NCI-H2029 (cell line): ENCODE measurements around the gene ACTL7B.
A peak's percentile ranks its signal among the peaks of the same experiment; 100 is the strongest.
"Not testable (repeated sequence)": the region's sequence is repeated elsewhere in the genome, so short reads cannot be mapped to it uniquely, and the experiment has no call there.

Experiments used
- DNase-seq: peaks from one replicate; lab custom pipeline; 2025; lab: John Stamatoyannopoulos, UW

The ACTL7B gene

GRCh38 chr9:108844391-108844790, 11.4 kb downstream of the ACTL7B start:
- DNase-seq, result no peak

DNA sequence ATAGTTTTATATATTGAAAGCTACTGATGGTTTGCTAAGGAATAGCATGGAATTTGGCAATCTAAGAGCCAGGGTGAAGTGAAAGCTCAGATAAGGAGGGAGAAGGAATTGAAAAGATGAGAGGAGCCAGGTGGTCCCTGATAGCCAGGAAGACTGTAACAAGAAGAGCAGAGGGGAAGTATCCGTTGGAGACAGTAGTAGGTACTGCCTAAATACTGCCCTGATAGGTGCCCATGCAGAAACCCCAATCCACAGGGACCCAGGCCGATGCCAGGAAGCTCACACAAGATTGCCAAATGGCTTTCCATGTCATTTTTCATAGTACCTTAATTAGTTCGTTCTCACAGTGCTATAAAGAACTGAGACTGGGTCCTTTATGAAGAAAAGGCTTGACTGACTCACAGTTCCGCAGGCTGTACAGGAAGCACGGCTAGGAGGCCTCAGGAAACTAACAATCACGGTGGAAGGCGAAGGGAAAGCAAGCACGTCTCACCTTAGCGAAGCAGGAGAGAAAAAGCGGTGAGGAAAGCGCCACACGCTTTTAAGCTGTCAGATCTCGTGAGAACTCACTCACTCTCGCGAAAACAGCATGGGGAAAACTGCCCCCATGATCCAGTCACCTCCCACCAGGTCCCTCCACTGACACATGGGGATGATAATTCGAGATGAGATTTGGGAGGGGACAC, 13.0 kb downstream of the ACTL7B start:
- DNase-seq, result no peak

DNA sequence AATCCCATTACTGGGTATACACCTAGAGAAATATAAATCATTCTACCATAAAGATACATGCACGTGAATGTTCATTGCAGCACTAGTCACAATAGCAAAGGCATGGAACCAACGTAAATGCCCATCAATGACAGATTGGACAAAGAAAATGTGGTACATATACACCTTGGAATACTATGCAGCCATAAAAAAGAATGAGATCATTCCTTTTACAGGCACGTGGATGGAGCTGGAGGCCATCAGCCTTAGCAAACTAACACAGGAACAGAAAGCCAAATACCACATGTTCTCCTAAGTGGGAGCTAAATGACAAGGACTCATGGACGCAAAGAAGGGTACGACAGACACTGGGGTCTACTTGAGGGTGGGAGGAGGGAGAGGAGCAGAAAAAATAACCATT, 16.2 kb downstream of the ACTL7B start:
- not testable (repeated sequence) for DNase-seq

GRCh38 chr9:108838017-108838416, 17.8 kb downstream of the ACTL7B start:
- no peak for DNase-seq

DNA sequence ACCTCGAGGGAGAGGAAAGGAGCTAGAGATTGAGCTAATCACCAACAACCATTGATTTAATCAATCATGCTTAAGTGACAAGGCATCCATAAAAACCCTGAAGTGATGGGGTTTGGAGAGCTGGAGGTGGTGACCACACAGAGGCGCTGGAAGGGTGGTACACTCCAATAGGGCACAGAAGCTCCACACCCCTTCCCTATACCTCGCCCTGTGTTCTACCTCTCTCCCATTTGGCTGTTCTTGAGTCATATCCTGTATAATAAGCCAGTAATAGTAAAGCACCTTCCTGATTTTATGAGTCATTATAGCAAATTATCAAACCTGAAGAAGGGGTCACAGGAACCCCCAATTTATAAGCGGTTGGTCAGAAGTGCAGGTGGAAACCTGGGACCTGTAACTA, 18.3 kb downstream of the ACTL7B start:
- DNase-seq, result no peak

DNA sequence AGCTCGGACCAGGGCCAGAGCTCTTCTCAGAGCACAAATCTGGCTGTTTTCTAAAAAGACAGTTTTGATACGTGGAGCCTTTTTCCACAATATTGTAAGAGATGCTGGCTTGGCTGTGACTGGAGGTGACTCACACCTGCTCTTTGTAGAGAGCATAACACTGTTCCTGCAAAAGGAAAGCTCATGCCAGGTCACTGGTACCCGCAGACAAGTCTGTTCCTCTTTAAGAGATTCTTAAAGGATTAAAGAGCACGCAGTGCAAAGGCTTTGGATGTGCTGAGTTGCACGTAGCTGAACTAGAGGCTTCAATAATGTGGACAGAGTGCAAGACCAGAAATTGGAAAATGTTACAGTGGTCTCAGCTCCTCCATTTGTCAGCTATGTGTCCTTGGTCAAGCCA, 19.0 kb downstream of the ACTL7B start:
- no peak for DNase-seq

GRCh38 chr9:108836319-108836718, 19.5 kb downstream of the ACTL7B start:
- DNase-seq, result no peak

- no peak for DNase-seq
Measured at GRCh38 chr9:108835831-108836230, 20.0 kb downstream of the ACTL7B start.

GRCh38 chr9:108834959-108835665, 20.7 kb downstream of the ACTL7B start:
- DNase-seq, result no peak

GRCh38 chr9:108832179-108832500, 23.6 kb downstream of the ACTL7B start:
- DNase-seq, result no peak

DNA sequence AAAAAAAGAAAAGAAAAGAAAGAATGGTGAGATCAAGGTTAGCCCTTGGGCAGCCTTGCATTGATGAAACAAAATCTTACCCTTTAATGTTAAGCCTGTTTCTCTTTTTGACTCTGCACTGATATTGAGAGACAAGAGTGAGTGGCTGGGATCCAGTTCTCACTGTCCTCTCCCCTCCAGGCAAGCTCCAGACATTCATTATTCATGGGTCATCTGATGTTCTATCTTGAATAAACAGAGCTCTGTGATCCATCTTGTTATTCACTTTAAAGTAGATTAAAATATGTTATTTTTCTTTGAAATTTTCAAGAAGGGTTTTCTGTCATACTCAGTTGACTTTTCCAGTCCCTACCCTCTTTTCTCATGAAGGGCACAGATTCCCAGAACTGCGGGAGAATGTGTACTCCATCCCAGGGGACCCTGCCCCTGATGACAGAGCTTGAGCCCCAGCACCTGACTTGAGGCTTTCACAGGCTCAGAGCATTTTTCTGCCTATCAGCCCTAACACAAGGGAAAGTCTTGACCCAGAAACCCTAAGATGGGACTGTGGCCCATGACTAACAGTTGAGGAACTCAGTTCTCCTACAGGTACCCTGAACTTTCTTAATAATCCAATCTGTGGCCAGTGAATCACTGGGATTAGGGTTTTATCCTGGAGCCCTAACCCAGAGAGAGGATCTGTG, 24.1 kb downstream of the ACTL7B start:
- DNase-seq, result no peak

DNA sequence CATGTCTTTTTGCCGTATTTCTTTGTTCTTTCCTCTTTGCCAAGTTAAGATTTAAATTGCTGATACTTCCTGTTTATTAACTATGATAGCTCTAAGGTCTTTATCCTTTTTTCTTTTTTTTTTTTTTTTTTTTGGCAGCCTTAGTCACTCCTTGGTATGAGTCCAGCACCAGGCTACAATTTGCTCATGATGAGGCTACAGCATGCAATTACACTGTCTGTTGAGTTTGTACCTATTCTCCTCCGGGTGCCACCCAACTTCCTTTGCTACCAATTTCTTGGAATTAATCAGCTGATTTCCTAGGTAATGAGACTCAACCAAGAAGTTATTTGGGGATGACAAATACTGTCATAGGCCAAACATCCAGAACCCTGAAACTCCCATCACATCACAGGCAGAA, 25.5 kb downstream of the ACTL7B start:
- no peak for DNase-seq

- DNase-seq, result no peak
Measured at GRCh38 chr9:108823829-108824228, 32.0 kb downstream of the ACTL7B start.

GRCh38 chr9:108816037-108816436, 39.7 kb downstream of the ACTL7B start:
- no peak for DNase-seq

DNA sequence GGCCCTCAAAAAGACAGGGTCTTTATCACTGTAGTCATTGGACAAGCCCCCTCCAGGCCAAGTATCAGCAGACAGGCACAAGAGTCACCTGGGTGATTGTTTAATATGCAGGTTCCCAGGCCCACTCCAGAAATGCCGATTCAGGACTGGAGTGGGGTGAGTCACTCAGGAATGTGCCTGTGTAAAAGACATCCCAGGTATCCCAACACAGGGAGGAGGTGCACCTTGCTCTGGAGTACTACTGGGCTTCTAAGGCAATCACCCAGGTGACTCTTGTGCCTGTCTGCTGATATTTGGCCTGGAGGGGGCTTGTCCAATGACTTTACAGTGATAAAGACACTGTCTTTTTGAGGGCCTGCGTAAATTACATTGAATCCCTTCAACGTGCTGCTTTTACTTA, 40.6 kb downstream of the ACTL7B start:
- no peak for DNase-seq

DNA sequence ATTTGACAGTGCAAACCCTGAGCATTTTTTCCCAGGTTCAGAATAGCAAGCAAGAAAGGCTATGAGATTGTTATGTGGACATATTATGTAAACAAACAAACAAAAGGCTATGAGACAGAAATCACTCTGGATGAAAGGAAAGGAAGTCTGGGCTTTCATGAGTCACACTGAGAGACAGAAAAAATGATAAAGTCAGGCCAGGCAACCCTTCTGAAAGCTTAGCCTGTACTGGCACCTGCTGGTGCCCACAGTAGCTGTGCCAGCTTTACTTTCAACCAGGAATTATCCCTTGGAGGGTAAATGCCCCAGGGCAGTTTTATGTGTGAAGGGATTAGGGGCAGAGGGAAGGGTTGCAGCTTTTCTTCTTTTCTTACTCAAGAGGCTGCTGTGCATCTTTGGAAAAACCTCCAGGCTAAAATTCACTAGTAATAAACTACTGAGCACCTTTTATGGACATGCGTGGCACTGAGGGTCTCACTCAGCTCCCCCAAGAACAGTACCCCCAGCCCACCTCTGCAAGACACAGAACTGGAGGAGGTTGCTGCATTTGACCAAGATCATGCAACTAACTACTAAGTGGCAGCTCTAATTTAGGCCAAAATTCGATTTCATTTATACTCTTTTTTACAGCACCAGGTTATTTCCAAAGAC, 41.7 kb downstream of the ACTL7B start:
- DNase-seq, result peak; percentile 78

DNA sequence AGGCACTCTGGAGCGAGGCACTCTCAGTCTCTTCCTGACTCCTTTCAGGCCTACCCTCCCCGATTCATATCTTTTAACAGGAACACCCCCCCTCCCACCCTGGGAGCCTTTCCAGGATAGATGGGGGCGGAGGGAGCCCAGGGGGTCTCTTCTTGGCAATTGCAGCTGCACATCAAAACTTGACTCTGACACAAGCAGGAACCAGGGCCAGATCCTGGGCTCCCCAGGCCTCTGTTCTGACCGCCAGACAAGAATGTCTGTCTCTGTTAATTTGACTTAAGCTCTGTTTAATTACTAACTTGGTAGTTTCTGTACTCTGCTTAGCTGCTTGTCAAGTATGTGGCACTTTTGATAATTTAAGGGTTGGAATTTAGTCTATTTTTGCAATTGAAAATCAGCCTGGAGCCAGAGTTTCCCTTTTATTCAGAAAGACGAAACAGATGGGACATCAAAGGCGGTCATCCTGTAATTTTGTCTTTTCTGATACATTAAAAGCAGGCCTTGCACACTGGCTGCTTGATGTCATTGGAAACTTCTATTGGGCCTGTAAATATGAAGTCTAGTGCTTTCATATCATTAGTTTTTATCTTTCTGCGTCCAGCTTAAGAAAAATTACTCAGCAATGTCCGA, 43.3 kb downstream of the ACTL7B start:
- no peak for DNase-seq

DNA sequence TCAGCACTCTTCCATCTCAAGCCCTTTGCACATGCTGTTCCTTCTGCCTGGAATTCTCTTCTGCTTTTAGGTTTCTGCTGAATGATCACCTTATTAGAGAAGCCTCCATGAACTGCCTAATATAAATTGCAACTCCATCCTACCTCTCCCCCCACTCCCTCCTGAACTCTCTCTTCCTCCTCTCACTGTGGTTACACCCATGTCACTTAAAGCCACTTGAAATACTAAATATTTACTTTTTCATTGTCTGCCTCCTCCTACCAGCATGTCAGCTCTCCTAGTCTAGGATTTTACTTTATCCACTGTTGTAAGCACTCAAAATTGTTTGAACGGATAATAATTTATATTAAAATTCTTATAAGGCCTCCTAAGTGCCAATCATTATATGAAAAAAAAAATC, 43.8 kb downstream of the ACTL7B start:
- peak; percentile 69 for DNase-seq

DNA sequence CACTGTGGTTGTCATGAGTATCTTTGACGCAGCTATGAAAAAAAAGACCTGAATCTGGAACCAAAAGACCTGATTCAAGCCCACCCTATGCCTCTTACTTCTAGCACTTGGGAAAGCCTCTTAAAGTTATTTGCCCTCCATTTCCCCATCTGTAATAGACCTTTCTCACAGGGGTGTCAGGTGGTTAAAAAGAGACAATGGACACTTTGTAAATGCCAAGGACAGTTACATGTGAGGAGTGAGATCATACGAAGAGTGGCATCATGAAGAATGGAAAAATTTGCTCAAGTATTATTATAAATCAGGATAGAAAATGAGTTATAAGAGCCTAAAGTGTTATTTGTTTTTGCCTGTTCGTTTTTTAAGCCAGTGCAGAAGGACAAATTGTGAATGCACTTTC, 46.5 kb downstream of the ACTL7B start:
- DNase-seq, result no peak
